22Rv1 (cell line): ENCODE results near the gene PEX6.

Experiments
- ZFX ChIP-seq: fragments of 450-650 bp; IDR thresholded peaks from 2 replicates; pipeline ENCODE4 v1.6.1; 2017; ENCODE audit warnings: antibody characterized with exemption, borderline replicate concordance
- TF ChIP-seq, protein P1 (sequence below): fragments of 450-650 bp; IDR thresholded peaks from 2 replicates; pipeline ENCODE4 v1.5.1; 2017; ENCODE audit warnings: mild to moderate bottlenecking

DNA sequence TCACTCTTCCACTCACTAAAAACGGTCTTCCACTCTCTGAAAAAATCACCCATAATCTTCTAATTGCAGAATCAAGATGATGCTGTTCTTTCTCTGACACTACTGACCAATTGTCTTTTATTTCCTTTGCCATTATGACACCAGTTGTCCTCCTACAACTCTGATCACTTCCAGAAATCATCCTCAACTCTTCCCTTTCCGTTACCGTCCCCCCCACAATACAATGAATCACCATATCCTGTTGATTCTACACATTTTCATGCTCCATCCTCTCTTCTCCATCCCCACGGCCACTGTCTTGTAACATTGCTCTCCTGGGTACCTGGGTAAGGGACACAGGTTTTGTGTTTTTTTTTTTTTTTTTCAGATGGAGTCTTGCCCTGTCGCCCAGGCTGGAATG, 2.9 kb upstream of the PEX6 start:
- TF ChIP-seq, protein P1, sequence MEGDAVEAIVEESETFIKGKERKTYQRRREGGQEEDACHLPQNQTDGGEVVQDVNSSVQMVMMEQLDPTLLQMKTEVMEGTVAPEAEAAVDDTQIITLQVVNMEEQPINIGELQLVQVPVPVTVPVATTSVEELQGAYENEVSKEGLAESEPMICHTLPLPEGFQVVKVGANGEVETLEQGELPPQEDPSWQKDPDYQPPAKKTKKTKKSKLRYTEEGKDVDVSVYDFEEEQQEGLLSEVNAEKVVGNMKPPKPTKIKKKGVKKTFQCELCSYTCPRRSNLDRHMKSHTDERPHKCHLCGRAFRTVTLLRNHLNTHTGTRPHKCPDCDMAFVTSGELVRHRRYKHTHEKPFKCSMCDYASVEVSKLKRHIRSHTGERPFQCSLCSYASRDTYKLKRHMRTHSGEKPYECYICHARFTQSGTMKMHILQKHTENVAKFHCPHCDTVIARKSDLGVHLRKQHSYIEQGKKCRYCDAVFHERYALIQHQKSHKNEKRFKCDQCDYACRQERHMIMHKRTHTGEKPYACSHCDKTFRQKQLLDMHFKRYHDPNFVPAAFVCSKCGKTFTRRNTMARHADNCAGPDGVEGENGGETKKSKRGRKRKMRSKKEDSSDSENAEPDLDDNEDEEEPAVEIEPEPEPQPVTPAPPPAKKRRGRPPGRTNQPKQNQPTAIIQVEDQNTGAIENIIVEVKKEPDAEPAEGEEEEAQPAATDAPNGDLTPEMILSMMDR = no peak
- no peak for TF ChIP-seq ZFX
